T-cell (primary cell): ENCODE measurements around the gene CUX1. TPM values are rescaled to one million over a fixed set of nuclear protein-coding genes. Genes with fewer than 3 reads are reported as not detected.

Source experiments
- ATAC-seq, 4 experiments: fragments of 200-7000 bp in 3 of 4; fragments of 150-1000 bp in 1 of 4; cut with Tn5 transposase; replicated peaks in 1 of 4; 1 replicate in 3 of 4; 2 replicates in 1 of 4; pipeline ENCODE4 v1.10.0; 2021; ENCODE audit warnings: moderate library complexity in 3 of 4, mild to moderate bottlenecking in 2 of 4, moderate number of reproducible peaks in 1 of 4
- CTCF ChIA-PET, 2 donors: fragments of 300-600 bp; sonication (Branson Sonifier 250); formaldehyde crosslinking; loops; one replicate each; lab custom pipeline; 2022; ENCODE audit warnings: antibody characterized with exemption in 2 of 2; lab: Charles Lee
- POLR2A ChIA-PET, 2 donors: fragments of 300-600 bp; sonication (Branson Sonifier 250); formaldehyde crosslinking; loops; one replicate each; lab custom pipeline; 2022; ENCODE audit warnings: antibody characterized with exemption in 2 of 2; lab: Charles Lee
- DNase-seq, 35 experiments: peaks; one replicate each; pipeline versions ENCODE4 v3.0.0 to v3.0.0-alpha.2; 2013 to 2023
- H3K27ac ChIP-seq: one replicate; pipeline ENCODE4 v1.5.1; 2013; ENCODE audit warnings: low read length
- H3K27me3 ChIP-seq, 2 experiments: replicated peaks in 1 of 2; 1 replicate in 1 of 2; 2 replicates in 1 of 2; pipeline versions ENCODE4 v1.6.1 to v1.7.0; 2013; ENCODE audit warnings: low read length in 1 of 2, mixed read lengths in 1 of 2; ENCODE audit not compliant: control insufficient read depth in 2 of 2, insufficient read depth in 2 of 2; ENCODE audit errors: extremely low read depth in 1 of 2
- H3K36me3 ChIP-seq, 2 donors: 1 replicate in 1 of 2; 2 replicates in 1 of 2; pipeline versions ENCODE4 v1.6.1 to v1.7.0; 2013; ENCODE audit warnings: low read length in 1 of 2; ENCODE audit not compliant: control insufficient read depth in 2 of 2, insufficient read depth in 1 of 2; ENCODE audit errors: extremely low read depth in 1 of 2
- H3K4me1 ChIP-seq, 2 experiments: 1 replicate in 1 of 2; 2 replicates in 1 of 2; pipeline versions ENCODE4 v1.6.1 to v1.7.0; 2013; ENCODE audit warnings: low read length in 2 of 2, mixed read lengths in 1 of 2; ENCODE audit not compliant: insufficient read depth in 2 of 2, control insufficient read depth in 1 of 2; ENCODE audit errors: extremely low read depth in 1 of 2
- H3K4me3 ChIP-seq, 2 donors: 1 replicate in 1 of 2; 2 replicates in 1 of 2; pipeline versions ENCODE4 v1.5.1 to v1.7.0; 2013; ENCODE audit warnings: mild to moderate bottlenecking in 2 of 2, low read length in 1 of 2, moderate library complexity in 1 of 2; ENCODE audit not compliant: control insufficient read depth in 1 of 2; ENCODE audit errors: extremely low read depth in 1 of 2
- H3K9me3 ChIP-seq: 2 replicates; pipeline ENCODE4 v1.7.0; 2013
- H3K27ac Mint-ChIP-seq, 2 donors: one replicate each; pipeline ENCODE4 v1.8.0; 2020 to 2021; ENCODE audit warnings: mild to moderate bottlenecking in 2 of 2, mixed read lengths in 2 of 2
- H3K27me3 Mint-ChIP-seq, 2 donors: one replicate each; pipeline ENCODE4 v1.8.0; 2021 to 2022; ENCODE audit warnings: mixed read lengths in 2 of 2
- H3K36me3 Mint-ChIP-seq: one replicate; pipeline ENCODE4 v1.8.0; 2021; ENCODE audit warnings: mixed read lengths
- H3K4me1 Mint-ChIP-seq, 3 donors: one replicate each; pipeline ENCODE4 v1.8.0; 2020 to 2022; ENCODE audit warnings: mixed read lengths in 3 of 3, mild to moderate bottlenecking in 1 of 3
- H3K4me3 Mint-ChIP-seq, 3 donors: one replicate each; pipeline ENCODE4 v1.8.0; 2020 to 2022; ENCODE audit warnings: mild to moderate bottlenecking in 3 of 3, mixed read lengths in 3 of 3, moderate library complexity in 3 of 3
- H3K9me3 Mint-ChIP-seq, 3 donors: one replicate each; pipeline ENCODE4 v1.8.0; 2020 to 2022; ENCODE audit warnings: mixed read lengths in 3 of 3
- WGBS: methylation state at CpG from one replicate; pipeline ENCODE4 v1.1.5; 2013; ENCODE audit warnings: missing lambda C conversion rate; ENCODE audit not compliant: insufficient coverage; 5-methylcytosine and 5-hydroxymethylcytosine counted together
- total RNA-seq, 35 experiments: library from RNA in 6 of 35; stranded (reverse) in 6 of 35; fragments of 120-200 nt in 1 of 35; gene quantifications; one replicate each; pipeline versions ENCODE4 v1.2.1 to v1.2.4 and lab custom pipeline; 2013 to 2026

Gene CUX1
- total RNA-seq, 5 donors from 2014 or later (not counting 1 experiment from before 2014, with no cell fraction given) = 36.9 to 50.2 (median 42.8) TPM

DNA sequence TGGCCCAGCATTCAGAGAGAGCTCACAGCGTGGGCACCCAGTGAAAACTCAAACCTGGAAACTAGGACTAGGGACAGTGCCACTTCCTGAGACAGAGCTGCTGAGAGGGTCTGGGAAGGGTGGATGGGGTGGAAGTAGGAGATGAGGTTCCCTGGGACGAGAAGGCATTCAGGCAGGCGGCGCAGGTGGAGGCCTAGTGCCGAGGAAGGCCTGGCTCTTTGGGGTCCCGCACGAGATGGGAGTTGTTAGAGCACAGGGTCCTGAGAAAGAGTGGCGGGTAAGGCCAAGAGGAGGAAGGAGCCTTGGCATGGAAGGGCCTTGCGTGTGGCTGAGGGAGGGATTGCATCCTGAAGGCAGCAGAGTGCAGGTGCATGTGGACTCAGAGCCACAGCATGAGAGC, 339.4 kb downstream of the CUX1 start:
- Mint-ChIP-seq H3K27me3 (no peaks in the 10 kb centered on the region), H3K4me1 (no peaks in the 10 kb centered on the region), H3K9me3 (no peaks in the 10 kb centered on the region), H3K27ac (no peak overlapping the region), H3K4me3 (no peak overlapping the region), H3K36me3 (peaks cover 18% of the 10 kb centered on the region)
- ChIA-PET CTCF (no interaction called here), POLR2A (no interaction called here)
- Histone ChIP-seq H3K4me1 (no peaks in the 10 kb centered on the region), H3K9me3 (no peaks in the 10 kb centered on the region), H3K27ac (no peak overlapping the region), H3K4me3 (no peak overlapping the region), H3K27me3 (no peaks in the 10 kb centered on the region), H3K36me3 (peaks cover 2 to 10% of the 10 kb centered on the region in 2 donors)
- 97% methylated on average over 7 of the region's 9 CpGs for WGBS
- DNase-seq = no peak
- ATAC-seq = no peak

DNA sequence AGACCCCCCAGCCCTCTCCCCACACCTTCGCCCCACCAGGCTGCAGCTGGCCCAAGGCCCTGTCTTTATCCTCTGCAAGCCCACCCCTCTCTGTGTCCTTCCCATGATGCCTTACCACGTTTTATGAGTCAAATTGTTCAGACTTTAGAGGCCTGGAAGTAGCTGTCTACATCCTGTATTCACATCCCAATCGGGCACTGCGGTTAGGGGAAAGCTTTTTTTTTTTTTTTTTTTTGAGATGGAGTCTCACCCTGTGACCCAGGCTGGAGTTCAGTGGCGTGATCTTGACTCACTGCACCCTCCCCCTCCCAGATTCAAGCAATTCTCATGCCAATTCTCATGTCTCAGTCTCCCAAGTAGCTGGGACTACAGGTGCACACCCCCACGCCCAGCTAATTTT, 347.7 kb downstream of the CUX1 start:
- Histone ChIP-seq H3K4me3 (no peak overlapping the region), H3K27ac (no peak overlapping the region), H3K27me3 (no peaks in the 10 kb centered on the region), H3K9me3 (no peaks in the 10 kb centered on the region), H3K36me3 (peaks cover 3 to 7% of the 10 kb centered on the region in 2 donors), H3K4me1 (no peaks in the 10 kb centered on the region)
- Mint-ChIP-seq H3K4me1 (no peaks in the 10 kb centered on the region), H3K36me3 (peaks cover 18% of the 10 kb centered on the region), H3K27ac (no peak overlapping the region), H3K4me3 (no peak overlapping the region), H3K9me3 (no peaks in the 10 kb centered on the region), H3K27me3 (no peaks in the 10 kb centered on the region)
- no peak for ATAC-seq
- ChIA-PET CTCF (no interaction called here), POLR2A (no interaction called here)
- WGBS = 60% methylated on average over 2 of the region's 6 CpGs
- no peak for DNase-seq

DNA sequence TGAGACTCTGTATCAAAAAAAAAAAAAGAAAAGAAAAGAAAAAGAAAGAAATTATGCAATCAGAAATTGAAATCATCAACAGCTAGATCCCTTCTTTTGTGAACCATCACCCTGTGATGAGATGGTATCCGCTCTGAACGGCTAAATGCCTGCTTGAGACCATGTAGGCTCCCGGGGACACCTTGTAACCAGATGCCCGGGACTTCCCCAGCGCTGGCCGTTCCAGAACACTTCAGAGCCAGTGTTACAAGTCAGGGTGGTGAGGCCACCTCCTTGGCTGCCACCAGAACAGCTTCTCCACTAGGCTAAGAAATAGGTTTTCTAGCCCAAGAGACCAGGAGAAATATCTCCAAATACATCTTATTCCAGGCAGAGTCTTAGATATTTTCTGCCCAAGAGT, 349.8 kb downstream of the CUX1 start:
- H3K27me3 ChIP-seq = no peaks in the 10 kb centered on the region
- peaks cover 7 to 10% of the 10 kb centered on the region in 2 donors for H3K36me3 ChIP-seq
- Mint-ChIP-seq H3K27me3 (no peaks in the 10 kb centered on the region), H3K4me1 (no peaks in the 10 kb centered on the region), H3K4me3 (no peak overlapping the region), H3K27ac (no peak overlapping the region), H3K9me3 (no peaks in the 10 kb centered on the region), H3K36me3 (peaks cover 23% of the 10 kb centered on the region)
- no peak for DNase-seq
- CTCF ChIA-PET = no interaction called here
- POLR2A ChIA-PET = no interaction called here
- ATAC-seq = no peak
- no peaks in the 10 kb centered on the region for H3K9me3 ChIP-seq
- H3K4me1 ChIP-seq = no peaks in the 10 kb centered on the region
- 91% methylated on average over 6 of the region's 6 CpGs for WGBS
- H3K27ac ChIP-seq = no peak overlapping the region
- no peak overlapping the region for H3K4me3 ChIP-seq

DNA sequence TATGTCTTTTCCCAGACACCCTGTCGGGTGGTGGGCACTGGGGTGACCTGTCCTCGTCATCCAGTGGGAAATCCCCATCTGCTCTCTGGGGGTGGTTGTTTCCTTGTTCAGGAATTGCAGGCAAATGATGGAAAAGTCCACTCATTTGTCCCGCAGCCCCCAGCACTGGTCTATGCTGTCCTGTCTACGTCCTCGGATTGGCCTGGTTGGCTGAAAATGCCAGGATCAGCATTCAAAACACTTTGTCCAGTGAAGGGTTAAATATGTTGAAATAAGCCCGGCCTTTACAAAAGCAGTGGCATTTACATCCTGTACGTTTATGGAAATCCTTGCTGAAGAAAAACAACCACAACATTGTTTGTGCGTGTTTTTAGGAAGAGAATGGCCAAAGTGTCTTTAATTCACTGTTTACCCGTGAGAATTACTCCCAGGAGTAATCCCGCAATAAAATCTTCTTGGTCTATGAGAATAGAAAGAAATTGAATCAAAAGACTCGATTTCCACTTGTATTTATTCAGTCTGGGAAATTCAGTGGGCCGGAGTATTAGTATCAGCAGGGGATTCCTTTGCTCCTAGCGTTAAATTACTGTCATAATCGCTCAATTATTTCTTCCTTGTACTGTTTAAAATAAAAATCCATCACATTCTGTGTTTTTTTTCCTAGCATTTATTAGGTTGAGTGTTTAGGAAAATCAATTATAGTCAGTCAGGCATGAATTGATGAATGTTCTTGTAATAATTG, 352.4 kb downstream of the CUX1 start:
- H3K27me3 Mint-ChIP-seq = no peaks in the 10 kb centered on the region
- H3K4me1 Mint-ChIP-seq = no peaks in the 10 kb centered on the region
- WGBS = 91% methylated on average over 6 of the region's 14 CpGs
- POLR2A ChIA-PET = no interaction called here
- H3K36me3 Mint-ChIP-seq = peaks cover 28% of the 10 kb centered on the region
- CTCF ChIA-PET = no interaction called here
- no peak overlapping the region for H3K4me3 Mint-ChIP-seq
- ATAC-seq = no peak
- no peak for DNase-seq
- Histone ChIP-seq H3K4me3 (no peak overlapping the region), H3K36me3 (peaks cover 7 to 17% of the 10 kb centered on the region in 2 donors), H3K9me3 (no peaks in the 10 kb centered on the region), H3K4me1 (no peaks in the 10 kb centered on the region), H3K27me3 (no peaks in the 10 kb centered on the region), H3K27ac (no peak overlapping the region)
- no peaks in the 10 kb centered on the region for H3K9me3 Mint-ChIP-seq
- no peak overlapping the region for H3K27ac Mint-ChIP-seq

DNA sequence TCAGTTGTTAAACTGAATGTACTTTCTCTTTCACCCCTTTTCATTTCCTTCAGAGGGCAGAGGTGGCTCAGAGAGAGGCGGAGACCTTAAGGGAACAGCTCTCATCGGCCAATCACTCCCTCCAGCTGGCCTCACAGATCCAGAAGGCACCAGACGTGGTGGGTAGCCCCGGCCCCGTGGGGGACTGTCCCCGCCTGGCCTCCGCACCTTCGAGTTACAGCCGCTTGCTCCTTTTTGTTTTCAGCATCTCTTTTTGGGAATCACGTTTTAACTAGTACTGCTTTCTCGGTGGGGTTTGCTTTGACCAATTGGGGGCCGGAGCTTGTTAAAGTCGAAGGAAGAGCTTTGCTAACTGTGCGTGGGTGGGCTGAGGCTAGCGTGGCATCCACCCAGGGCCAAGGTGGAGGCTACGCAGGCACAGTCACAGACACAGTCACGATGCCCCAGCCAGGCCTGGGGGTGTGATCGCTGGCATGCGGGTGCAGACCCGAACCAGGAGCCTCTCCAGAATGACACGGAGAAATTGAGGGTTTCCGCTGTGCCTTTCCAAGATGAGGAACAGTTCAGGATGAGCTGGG, 353.1 kb downstream of the CUX1 start:
- Mint-ChIP-seq H3K9me3 (no peaks in the 10 kb centered on the region), H3K4me1 (no peaks in the 10 kb centered on the region), H3K27ac (no peak overlapping the region), H3K4me3 (no peak overlapping the region), H3K36me3 (peaks cover 34% of the 10 kb centered on the region), H3K27me3 (no peaks in the 10 kb centered on the region)
- ChIA-PET POLR2A (no interaction called here), CTCF (interaction anchor here in 1 of 2 donors (0.7 kb wide), 1 partner anchor 566 kb away, joined by 4 read pairs; no protein-coding TSS in a partner anchor)
- Histone ChIP-seq H3K27me3 (no peaks in the 10 kb centered on the region), H3K4me1 (no peaks in the 10 kb centered on the region), H3K27ac (no peak overlapping the region), H3K9me3 (no peaks in the 10 kb centered on the region), H3K36me3 (peaks cover 7 to 19% of the 10 kb centered on the region in 2 donors), H3K4me3 (no peak overlapping the region)
- DNase-seq (no peak), ATAC-seq (no peak)
- WGBS = 92% methylated on average over 21 of the region's 22 CpGs

DNA sequence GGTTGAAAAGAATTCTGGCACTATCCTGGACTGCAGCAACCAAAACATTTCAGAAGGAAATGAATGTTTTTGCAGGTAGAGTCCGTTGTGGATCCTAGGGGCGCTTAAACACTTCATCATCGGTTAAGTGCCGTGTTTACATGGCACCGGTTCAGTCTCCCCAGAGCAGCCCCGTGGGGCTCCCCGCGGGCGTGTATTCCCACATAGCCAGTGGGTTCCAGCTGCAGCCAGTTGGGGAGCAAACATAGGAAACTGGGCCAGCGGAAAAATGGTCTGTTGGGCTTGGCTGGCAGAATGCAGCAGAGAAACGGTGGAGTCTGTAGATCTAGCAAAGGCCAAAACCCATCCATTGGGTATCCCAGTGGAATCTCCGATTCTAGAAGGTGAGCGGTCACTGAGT, 356.2 kb downstream of the CUX1 start:
- Mint-ChIP-seq H3K27me3 (no peaks in the 10 kb centered on the region), H3K4me1 (no peaks in the 10 kb centered on the region), H3K9me3 (no peaks in the 10 kb centered on the region), H3K4me3 (no peak overlapping the region), H3K27ac (no peak overlapping the region), H3K36me3 (peaks cover 39% of the 10 kb centered on the region)
- H3K4me3 ChIP-seq = no peak overlapping the region
- no peak for ATAC-seq
- ChIA-PET POLR2A (no interaction called here), CTCF (interaction anchor here in 1 of 2 donors (0.5 kb wide), 1 partner anchor 352 kb away, joined by 3 read pairs; no protein-coding TSS in a partner anchor)
- no peaks in the 10 kb centered on the region for H3K27me3 ChIP-seq
- no peak overlapping the region for H3K27ac ChIP-seq
- no peaks in the 10 kb centered on the region for H3K9me3 ChIP-seq
- no peak for DNase-seq
- WGBS = 94% methylated on average over 11 of the region's 13 CpGs
- H3K36me3 ChIP-seq = peaks cover 7 to 14% of the 10 kb centered on the region in 2 donors
- H3K4me1 ChIP-seq = no peaks in the 10 kb centered on the region
